ENCODE measurements around the gene FBXW8.

The FBXW8 gene

DNA sequence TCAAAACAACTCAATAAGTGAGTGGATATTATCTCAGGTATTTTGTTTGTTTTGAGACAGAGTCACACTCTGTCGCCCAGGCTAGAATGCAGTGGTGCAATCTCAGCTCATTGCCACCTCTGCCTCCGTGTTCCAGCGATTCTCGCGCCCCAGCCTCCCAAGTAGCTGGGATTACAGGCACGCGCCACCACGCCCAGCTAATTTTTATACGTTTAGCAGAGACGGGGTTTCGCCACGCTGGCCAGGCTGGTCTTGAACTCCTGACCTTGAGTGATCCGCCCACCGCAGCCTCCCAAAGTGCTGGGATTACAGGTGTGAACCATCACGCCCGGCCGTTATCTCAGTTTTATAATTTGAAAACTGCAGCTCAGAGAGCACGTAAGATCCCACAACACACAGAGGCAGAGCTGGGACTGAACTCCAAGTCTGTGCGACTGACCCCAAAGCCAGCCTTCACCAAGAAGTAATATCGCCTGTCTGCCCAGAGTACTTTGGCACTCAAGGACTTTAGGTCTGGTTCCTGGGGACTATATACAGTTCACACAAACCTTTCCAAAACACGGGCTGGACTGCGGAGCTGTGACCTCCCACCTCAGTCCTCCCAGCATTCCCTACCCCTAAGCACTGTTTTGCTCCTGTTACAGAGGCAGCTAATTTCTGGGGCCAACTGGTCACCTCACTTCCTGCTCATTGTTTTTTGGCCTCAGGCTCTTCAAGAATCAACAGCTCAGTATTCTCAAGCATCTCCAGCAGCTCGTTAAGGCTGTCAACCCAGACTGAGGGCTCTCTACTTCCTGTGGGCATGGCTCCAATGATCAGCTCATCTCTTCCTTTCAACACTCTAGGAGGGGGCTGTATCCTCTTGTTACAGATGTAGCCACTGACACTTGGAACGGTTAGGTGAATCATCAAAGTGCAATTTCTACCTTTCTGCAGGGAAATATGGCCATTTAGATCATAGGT is 165.9 kb downstream of the FBXW8 start:
- no peak for DNase-seq (ENCODE audit: low spot score)

GRCh38 chr12:117079487-117079886 is 168.7 kb downstream of the FBXW8 start:
- DNase-seq (ENCODE audit: low spot score) = no peak

- no peak for DNase-seq (ENCODE audit: low spot score)
Observed at GRCh38 chr12:117080661-117081144, 170.0 kb downstream of the FBXW8 start.
